ENCODE results near the gene OR3A1.
"Not testable (repeated sequence)": the region's sequence is repeated elsewhere in the genome, so short reads cannot be mapped to it uniquely, and the experiment has no call there.

Gene OR3A1

GRCh38 chr17:3260163-3260562 is 38.0 kb downstream of the OR3A1 start:
- H3K27me3 ChIP-seq (ENCODE audit: control insufficient read depth, insufficient read depth, low read length), result no peaks in the 10 kb centered on the region

GRCh38 chr17:3256575-3256974 is 41.6 kb downstream of the OR3A1 start:
- Histone ChIP-seq H3K27me3 (ENCODE audit: control insufficient read depth, insufficient read depth, low read length) (no peaks in the 10 kb centered on the region), H3K4me2 (ENCODE audit: low read length) (no peak overlapping the region), H3K4me3 (ENCODE audit: low read length) (no peak overlapping the region), H3K36me3 (ENCODE audit: insufficient read depth, low read length) (no peaks in the 10 kb centered on the region), H3K9ac (ENCODE audit: low read depth, low read length) (no peak overlapping the region), H3K4me1 (ENCODE audit: control insufficient read depth, insufficient read depth, low read length) (no peaks in the 10 kb centered on the region), H3K9me3 (replicated peaks; ENCODE audit: low read length) (no peaks in the 10 kb centered on the region)

More at GRCh38 chr17:3260163-3260562, 38.0 kb downstream of the OR3A1 start:
- Histone ChIP-seq H3K4me2 (ENCODE audit: low read length) (no peak overlapping the region), H3K36me3 (ENCODE audit: insufficient read depth, low read length) (no peaks in the 10 kb centered on the region), H3K4me1 (ENCODE audit: control insufficient read depth, insufficient read depth, low read length) (no peaks in the 10 kb centered on the region), H3K4me3 (ENCODE audit: low read length) (no peak overlapping the region), H3K9ac (ENCODE audit: low read depth, low read length) (no peak overlapping the region), H3K9me3 (replicated peaks; ENCODE audit: low read length) (no peaks in the 10 kb centered on the region)

GRCh38 chr17:3249013-3249412 is 49.1 kb downstream of the OR3A1 start:
- not testable (repeated sequence) for H3K36me3 ChIP-seq (ENCODE audit: insufficient read depth, low read length); H3K4me1 ChIP-seq (ENCODE audit: control insufficient read depth, insufficient read depth, low read length); H3K9me3 ChIP-seq (replicated peaks; ENCODE audit: low read length); H3K4me3 ChIP-seq (ENCODE audit: low read length); H3K4me2 ChIP-seq (ENCODE audit: low read length); H3K27me3 ChIP-seq (ENCODE audit: control insufficient read depth, insufficient read depth, low read length); H3K9ac ChIP-seq (ENCODE audit: low read depth, low read length)

GRCh38 chr17:3244841-3245240 is 53.3 kb downstream of the OR3A1 start:
- H3K36me3 ChIP-seq (ENCODE audit: insufficient read depth, low read length), result not testable (repeated sequence)

GRCh38 chr17:3241044-3241443 is 57.1 kb downstream of the OR3A1 start:
- not testable (repeated sequence) for H3K4me3 ChIP-seq (ENCODE audit: low read length); H3K27me3 ChIP-seq (ENCODE audit: control insufficient read depth, insufficient read depth, low read length); H3K9ac ChIP-seq (ENCODE audit: low read depth, low read length); H3K36me3 ChIP-seq (ENCODE audit: insufficient read depth, low read length); H3K4me2 ChIP-seq (ENCODE audit: low read length); H3K4me1 ChIP-seq (ENCODE audit: control insufficient read depth, insufficient read depth, low read length); H3K9me3 ChIP-seq (replicated peaks; ENCODE audit: low read length)

More at GRCh38 chr17:3244841-3245240, 53.3 kb downstream of the OR3A1 start:
- not testable (repeated sequence) for H3K4me3 ChIP-seq (ENCODE audit: low read length); H3K9me3 ChIP-seq (replicated peaks; ENCODE audit: low read length); H3K4me1 ChIP-seq (ENCODE audit: control insufficient read depth, insufficient read depth, low read length); H3K27me3 ChIP-seq (ENCODE audit: control insufficient read depth, insufficient read depth, low read length); H3K9ac ChIP-seq (ENCODE audit: low read depth, low read length); H3K4me2 ChIP-seq (ENCODE audit: low read length)
